ENCODE measurements around the gene LEMD2.

- TF ChIP-seq, protein P1, sequence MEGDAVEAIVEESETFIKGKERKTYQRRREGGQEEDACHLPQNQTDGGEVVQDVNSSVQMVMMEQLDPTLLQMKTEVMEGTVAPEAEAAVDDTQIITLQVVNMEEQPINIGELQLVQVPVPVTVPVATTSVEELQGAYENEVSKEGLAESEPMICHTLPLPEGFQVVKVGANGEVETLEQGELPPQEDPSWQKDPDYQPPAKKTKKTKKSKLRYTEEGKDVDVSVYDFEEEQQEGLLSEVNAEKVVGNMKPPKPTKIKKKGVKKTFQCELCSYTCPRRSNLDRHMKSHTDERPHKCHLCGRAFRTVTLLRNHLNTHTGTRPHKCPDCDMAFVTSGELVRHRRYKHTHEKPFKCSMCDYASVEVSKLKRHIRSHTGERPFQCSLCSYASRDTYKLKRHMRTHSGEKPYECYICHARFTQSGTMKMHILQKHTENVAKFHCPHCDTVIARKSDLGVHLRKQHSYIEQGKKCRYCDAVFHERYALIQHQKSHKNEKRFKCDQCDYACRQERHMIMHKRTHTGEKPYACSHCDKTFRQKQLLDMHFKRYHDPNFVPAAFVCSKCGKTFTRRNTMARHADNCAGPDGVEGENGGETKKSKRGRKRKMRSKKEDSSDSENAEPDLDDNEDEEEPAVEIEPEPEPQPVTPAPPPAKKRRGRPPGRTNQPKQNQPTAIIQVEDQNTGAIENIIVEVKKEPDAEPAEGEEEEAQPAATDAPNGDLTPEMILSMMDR (conservative IDR thresholded peaks at IDR 0.05 in 1 of 2, IDR thresholded peaks at IDR 0.05 in 1 of 2; ENCODE audit: extremely low read depth in 1 of 2, insufficient read depth in 1 of 2, low read depth in 1 of 2, low read length in 2 of 2), result no peak
- TF ChIP-seq EZH2 (IDR thresholded peaks at IDR 0.05; ENCODE audit: borderline replicate concordance, low read length), result no peak
Observed at GRCh38 chr6:33730611-33731010, 58.3 kb downstream of the LEMD2 start.

Measured in mammary epithelial cell (primary cell).